Esophagus squamous epithelium (tissue), 4 donors: ENCODE results near the gene MEI1.

Experiments used
- POLR2A ChIP-seq, 4 donors: fragments of 450-650 bp; IDR thresholded peaks; one replicate each; pipeline ENCODE4 v1.6.1; 2017; ENCODE audit warnings: antibody characterized with exemption in 4 of 4, mild to moderate bottlenecking in 4 of 4, moderate library complexity in 3 of 4
- TF ChIP-seq, protein P1 (sequence below), 6 experiments: fragments of 450-650 bp in 4 of 6; fragments of 200-600 bp in 2 of 6; sonication (generic) in 2 of 6; IDR thresholded peaks; one replicate each; pipeline ENCODE4 v1.5.1; 2016 to 2019; ENCODE audit warnings: antibody characterized with exemption in 6 of 6, mild to moderate bottlenecking in 4 of 6, moderate library complexity in 4 of 6

DNA sequence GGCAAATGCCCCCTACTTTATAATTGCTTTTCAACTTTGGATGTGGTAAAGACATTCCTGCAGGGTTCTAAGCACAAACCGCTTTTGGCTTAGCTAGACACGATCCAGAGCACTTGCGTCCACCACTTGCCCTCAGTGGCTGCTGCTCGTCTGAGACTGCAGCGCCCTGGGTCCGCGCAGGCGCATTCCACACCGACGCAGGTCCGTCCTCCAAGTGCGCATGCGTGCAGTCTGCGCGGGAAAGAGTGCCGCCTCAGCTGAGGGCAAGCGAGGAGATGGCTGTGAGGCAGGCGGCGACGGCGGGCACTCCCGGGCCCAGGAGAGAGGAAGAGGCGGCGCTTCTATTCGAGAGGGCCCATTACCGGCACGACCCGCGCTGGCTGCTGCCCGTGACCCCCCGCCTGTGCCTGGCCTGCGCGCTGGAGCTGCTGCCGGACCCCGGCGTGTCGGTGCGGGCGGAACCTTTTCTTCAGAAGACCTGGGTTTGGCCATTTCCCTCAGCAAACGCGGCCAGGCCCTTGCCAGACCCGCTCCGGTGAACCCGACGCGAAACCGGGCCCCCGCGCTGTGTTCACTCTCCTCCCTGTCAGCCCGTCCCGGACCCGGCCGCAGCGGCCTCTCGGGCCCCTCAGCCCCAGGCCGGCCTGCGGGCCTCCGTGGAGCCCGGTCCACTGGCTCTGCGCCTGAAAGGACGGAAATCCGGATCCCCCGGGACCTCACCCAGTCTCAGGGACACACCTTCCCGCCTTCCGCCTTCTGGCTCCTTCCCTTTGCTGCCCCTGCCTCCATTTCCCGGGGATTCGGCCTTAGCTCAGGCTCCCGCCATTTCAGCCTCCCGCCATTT lies at the start of gene MEI1:
- TF ChIP-seq, protein P1, sequence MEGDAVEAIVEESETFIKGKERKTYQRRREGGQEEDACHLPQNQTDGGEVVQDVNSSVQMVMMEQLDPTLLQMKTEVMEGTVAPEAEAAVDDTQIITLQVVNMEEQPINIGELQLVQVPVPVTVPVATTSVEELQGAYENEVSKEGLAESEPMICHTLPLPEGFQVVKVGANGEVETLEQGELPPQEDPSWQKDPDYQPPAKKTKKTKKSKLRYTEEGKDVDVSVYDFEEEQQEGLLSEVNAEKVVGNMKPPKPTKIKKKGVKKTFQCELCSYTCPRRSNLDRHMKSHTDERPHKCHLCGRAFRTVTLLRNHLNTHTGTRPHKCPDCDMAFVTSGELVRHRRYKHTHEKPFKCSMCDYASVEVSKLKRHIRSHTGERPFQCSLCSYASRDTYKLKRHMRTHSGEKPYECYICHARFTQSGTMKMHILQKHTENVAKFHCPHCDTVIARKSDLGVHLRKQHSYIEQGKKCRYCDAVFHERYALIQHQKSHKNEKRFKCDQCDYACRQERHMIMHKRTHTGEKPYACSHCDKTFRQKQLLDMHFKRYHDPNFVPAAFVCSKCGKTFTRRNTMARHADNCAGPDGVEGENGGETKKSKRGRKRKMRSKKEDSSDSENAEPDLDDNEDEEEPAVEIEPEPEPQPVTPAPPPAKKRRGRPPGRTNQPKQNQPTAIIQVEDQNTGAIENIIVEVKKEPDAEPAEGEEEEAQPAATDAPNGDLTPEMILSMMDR (IDR thresholded peaks at IDR 0.05), result peak in 1 of 6 experiments; percentile 11
- TF ChIP-seq POLR2A (IDR thresholded peaks at IDR 0.05), result no peak
